NCI-H1105 treated with DMSO at 0.1 percent for 48 hours (cell line): ENCODE data around the gene TMEM171.
A peak's percentile ranks its signal among the peaks of the same experiment; 100 is the strongest.

Experiments
- DNase-seq: peaks from one replicate; lab custom pipeline; 2025; lab: John Stamatoyannopoulos, UW

The TMEM171 gene

DNA sequence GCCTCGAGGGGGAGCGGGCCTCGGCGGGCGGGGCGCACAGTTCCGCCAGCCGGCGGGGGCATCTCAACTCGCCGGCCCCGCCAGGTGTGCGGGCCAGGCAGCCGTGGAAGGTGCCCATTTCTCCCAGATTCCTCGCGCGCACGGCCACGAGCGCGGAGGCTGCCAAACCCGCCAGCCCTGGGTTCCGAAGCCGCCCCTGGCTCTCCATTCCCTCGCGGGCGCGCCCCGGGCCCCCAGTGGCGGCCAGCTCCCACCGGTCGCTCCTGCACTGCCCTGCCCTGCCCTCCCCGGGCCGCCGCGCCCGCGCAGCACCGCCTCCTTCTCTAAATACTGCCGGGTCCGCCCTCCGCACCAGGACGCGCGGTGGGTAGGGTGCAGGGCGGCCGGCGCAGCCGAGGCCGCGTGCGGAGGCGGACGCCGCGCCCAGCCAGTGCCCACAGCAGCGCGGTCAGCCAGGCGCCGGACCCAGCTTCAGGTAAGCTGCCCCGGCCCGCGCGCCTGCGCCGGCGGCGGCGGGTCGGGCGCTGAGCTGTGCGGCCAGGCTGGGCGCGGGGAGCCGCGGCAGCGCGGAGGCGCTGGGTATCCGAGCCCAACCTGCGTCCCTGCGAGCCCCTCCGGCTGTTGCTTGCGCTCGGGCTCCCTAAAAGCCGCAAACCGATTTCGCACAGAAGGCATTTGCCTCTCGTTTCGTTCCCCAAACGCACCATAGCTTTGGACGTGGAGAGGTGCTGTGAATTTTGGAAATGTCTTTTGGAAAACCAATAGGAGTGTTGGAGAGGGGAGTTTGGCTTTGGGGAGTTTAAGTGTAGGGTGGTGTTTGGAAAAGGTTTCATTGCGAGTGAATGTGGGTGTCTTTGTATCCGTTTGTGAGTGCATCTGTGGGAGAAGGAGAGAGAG lies at the start of gene TMEM171:
TSS of gene TMEM171 (plus strand) at position 354 of the 897 bp plus-strand sequence. CDS start 2,799 bp downstream, outside the sequence.
- no peak for DNase-seq

GRCh38 chr5:73081093-73081492 lies 39.3 kb upstream of the TMEM171 start:
- DNase-seq: no peak

GRCh38 chr5:73088026-73088425 lies 32.3 kb upstream of the TMEM171 start:
- DNase-seq: no peak

- DNase-seq: no peak
Observed at GRCh38 chr5:73093943-73094342, 26.4 kb upstream of the TMEM171 start.

- DNase-seq: no peak
Observed at GRCh38 chr5:73094415-73094814, 26.0 kb upstream of the TMEM171 start.

GRCh38 chr5:73095564-73096238 lies 24.7 kb upstream of the TMEM171 start:
- no peak for DNase-seq

DNA sequence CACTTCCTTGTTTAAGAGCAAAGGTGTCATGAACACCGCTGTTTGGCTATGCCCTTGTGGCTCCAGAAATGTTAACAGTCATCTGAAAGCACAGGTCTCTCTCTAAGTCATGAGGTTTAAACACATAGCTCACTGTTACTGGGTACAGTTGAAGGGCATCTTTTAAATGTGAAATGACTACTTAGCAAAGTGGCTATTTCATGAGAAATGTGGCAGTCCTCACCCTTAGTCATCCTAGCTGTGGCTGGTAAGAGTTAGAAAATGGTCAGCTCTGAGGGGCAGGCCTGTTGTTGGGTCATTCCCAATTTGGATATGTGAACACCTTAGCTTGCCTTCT lies 24.2 kb upstream of the TMEM171 start:
- DNase-seq: no peak

DNA sequence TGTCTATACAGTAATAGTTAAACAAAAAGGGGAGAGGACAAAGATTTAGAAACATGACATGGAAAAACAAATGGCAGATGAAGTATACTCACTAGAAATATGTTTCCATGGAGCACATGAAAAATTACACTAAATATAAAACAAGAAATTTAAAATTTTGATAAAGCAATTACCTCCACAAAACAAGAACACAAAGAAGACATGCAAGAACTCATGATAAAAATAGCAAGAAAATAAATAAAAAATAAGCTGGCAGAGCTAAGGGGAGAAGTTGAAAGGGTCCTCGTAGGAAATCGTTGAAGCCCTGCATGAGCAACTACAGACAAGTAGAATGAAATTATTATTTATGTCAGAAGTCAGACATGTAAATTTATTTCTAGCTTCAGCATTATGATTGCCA lies 22.6 kb upstream of the TMEM171 start:
- DNase-seq: no peak

DNA sequence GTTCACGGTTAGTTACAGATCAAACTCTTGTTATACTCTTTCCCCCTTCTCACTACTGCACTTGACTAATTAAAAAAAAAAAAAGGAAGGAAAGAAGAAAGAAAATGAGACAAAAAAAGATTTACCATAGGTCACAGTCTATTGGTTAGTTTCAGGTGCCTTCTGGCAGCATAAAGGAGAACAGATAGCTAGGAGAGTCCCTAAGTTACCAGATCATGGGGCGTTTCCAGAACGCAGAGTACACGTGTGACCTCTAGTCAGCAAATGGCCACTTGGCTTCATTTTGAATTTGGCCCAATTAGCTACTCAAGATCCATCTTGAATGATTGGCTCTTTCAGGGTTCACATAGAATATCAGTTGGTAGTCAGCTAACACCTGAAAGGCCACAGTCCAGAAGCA lies 20.3 kb upstream of the TMEM171 start:
- no peak for DNase-seq

- peak; percentile 76 for DNase-seq
Observed at GRCh38 chr5:73103870-73104299, 16.5 kb upstream of the TMEM171 start.

- peak; percentile 74 for DNase-seq
Observed at GRCh38 chr5:73104326-73104725, 16.0 kb upstream of the TMEM171 start.

DNA sequence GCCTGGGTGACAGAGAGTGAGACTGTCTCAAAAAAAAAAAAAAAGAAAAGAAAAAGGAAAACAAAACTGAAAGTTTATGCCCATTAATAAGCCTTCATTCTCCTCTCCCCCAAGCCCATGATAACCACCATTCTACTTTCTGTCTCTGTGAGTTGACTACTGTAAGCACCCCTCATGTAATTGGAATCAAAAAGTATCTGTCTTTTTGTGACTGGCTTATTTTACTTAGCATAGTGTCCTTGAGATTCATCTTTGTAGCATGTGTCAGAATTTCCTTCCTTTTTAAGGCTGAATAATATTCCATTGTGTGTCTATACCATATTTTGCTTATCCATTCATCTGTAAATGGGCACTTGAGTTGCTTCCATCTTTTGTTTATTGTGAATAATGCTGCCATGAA lies 14.0 kb upstream of the TMEM171 start:
- DNase-seq: no peak

- no peak for DNase-seq
Observed at GRCh38 chr5:73110190-73110589, 10.2 kb upstream of the TMEM171 start.

DNA sequence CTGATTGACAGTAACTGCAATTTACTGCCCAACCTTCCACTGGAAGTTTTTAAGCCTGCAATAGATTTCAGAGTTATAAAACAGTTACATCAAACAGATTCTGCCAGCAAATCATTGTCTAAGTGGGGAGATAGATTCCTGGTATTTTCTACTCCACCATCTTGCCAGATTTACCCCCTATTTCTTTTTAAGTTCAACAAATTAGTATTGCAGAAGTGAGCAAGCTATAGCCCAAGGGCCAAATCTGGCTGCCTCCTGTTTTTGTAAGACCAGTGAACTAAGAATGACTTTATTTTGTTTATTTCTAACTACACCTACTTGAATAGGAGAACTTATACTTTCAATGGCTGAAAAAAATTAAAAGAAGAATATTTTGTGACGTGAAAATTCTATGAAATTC lies 8.8 kb upstream of the TMEM171 start:
- DNase-seq: no peak

DNA sequence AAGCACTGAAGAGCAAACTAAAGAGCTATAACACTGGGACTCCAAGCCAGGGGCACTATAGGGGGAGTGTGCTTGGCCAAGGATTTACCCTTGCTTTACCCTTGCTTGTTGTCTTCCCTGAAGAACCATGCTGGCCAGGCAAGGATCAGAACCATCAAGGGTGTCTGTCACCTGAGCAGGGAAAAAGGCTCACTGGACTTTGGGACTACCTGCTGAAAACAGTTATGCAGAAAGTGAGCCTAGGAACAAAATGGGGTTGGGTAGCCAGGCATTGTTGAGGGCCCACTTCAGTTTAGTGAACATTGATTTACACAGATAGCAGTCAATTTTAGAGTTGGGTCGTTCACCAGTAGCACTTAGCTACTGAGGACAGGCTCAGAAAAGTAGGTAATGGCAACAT lies 8.0 kb upstream of the TMEM171 start:
- DNase-seq: no peak

- DNase-seq: peak; percentile 12
Observed at GRCh38 chr5:73114044-73114688, 6.2 kb upstream of the TMEM171 start.

- no peak for DNase-seq
Observed at GRCh38 chr5:73115399-73116051, 4.8 kb upstream of the TMEM171 start.

GRCh38 chr5:73116506-73116905 lies 3.9 kb upstream of the TMEM171 start:
- no peak for DNase-seq

- no peak for DNase-seq
Observed at GRCh38 chr5:73117088-73117740, 3.2 kb upstream of the TMEM171 start.

- no peak for DNase-seq
Observed at GRCh38 chr5:73118391-73118973, 1.9 kb upstream of the TMEM171 start.

GRCh38 chr5:73119451-73120157 lies 771 bp upstream of the TMEM171 start:
- no peak for DNase-seq
